Stomach (tissue), 9 donors: ENCODE data around the gene USP24. TPM values are rescaled to one million over a fixed set of nuclear protein-coding genes. Genes with fewer than 3 reads are reported as not detected.
A peak's percentile ranks its signal among the peaks of the same experiment; 100 is the strongest.

Experiments used
- DNase-seq, 2 donors: peaks; one replicate each; pipeline versions ENCODE4 v3.0.0 to v3.0.0-alpha.2; 2013 to 2019
- H3K27ac ChIP-seq, 5 donors: fragments of 200-600 bp in 4 of 5; sonication (generic) in 4 of 5; one replicate each; pipeline ENCODE4 v1.5.1; 2013 to 2019; ENCODE audit warnings: mild to moderate bottlenecking in 1 of 5, moderate library complexity in 1 of 5
- H3K27me3 ChIP-seq, 3 donors: fragments of 200-600 bp; sonication (generic); one replicate each; pipeline ENCODE4 v1.5.1; 2017 to 2019; ENCODE audit warnings: mixed run types in 1 of 3
- H3K36me3 ChIP-seq, 4 donors: fragments of 200-600 bp; sonication (generic); 1 replicate in 3 of 4; 2 replicates in 1 of 4; pipeline ENCODE4 v1.5.1; 2016 to 2019
- H3K4me1 ChIP-seq, 4 donors: fragments of 200-600 bp; sonication (generic); one replicate each; pipeline ENCODE4 v1.5.1; 2016 to 2019
- H3K4me3 ChIP-seq, 4 donors: fragments of 200-600 bp; sonication (generic) in 3 of 4; one replicate each; pipeline ENCODE4 v1.5.1; 2016 to 2019; ENCODE audit warnings: mild to moderate bottlenecking in 1 of 4
- H3K9me3 ChIP-seq, 4 donors: fragments of 200-600 bp; sonication (generic); one replicate each; pipeline ENCODE4 v1.5.1; 2016 to 2019
- CTCF ChIP-seq, 7 experiments: fragments of 450-650 bp in 4 of 7; fragments of 200-600 bp in 3 of 7; sonication (generic) in 3 of 7; IDR thresholded peaks; one replicate each; pipeline ENCODE4 v1.5.1; 2016 to 2019; ENCODE audit warnings: antibody characterized with exemption in 7 of 7, control low read depth in 2 of 7, mild to moderate bottlenecking in 1 of 7
- EP300 ChIP-seq: sonication (generic); formaldehyde crosslinking; IDR thresholded peaks from one replicate; pipeline ENCODE4 v1.6.1; 2017; ENCODE audit warnings: antibody characterized with exemption
- POLR2A ChIP-seq, 4 donors: fragments of 450-650 bp; IDR thresholded peaks; one replicate each; pipeline ENCODE4 v1.6.1; 2016; ENCODE audit warnings: antibody characterized with exemption in 4 of 4, control low read depth in 2 of 4, mild to moderate bottlenecking in 1 of 4, moderate library complexity in 1 of 4
- POLR2AphosphoS5 ChIP-seq, 3 donors: sonication (generic); formaldehyde crosslinking; IDR thresholded peaks; one replicate each; pipeline ENCODE4 v1.6.1; 2016; ENCODE audit warnings: antibody characterized with exemption in 3 of 3
- WGBS, 5 donors: extraction: QIAGEN DNeasy Blood & Tissue Kit in 3 of 5; methylation state at CpG; one replicate each; pipeline versions ENCODE4 v1.1.5 to v1.1.7; 2013 to 2018; 5-methylcytosine and 5-hydroxymethylcytosine counted together
- intact Hi-C: fragments of 100-400 bp; cut with DNase I; formaldehyde crosslinking; loops from one replicate; pipeline ENCODE4 v1.15.1; 2023; ENCODE audit warnings: low total_unique reads
- polyA plus RNA-seq, 3 donors: library from polyadenylated mRNA; stranded (reverse); fragments of 200-250 nt; gene quantifications; one replicate each; pipeline ENCODE4 v1.2.3, GENCODE V29; 2013
- total RNA-seq, 5 donors: library from RNA; depleted of rRNA; stranded (reverse); fragments of >200 nt; gene quantifications; one replicate each; pipeline versions ENCODE4 v1.1.0 to v1.2.3, GENCODE V29; 2014 to 2016
- donor health status: healthy with polysubstance abuse.
- donor health status: Bipolar disorder and iron deficiency.
- donor health status: healthy.

USP24 gene
- total and polyA plus RNA-seq, 8 donors, result 5.5 to 114 (median 17.0) TPM

- Histone ChIP-seq H3K4me1 (no peaks in the 10 kb centered on the region), H3K9me3 (no peaks in the 10 kb centered on the region), H3K27me3 (no peaks in the 10 kb centered on the region), H3K27ac (no peak overlapping the region), H3K36me3 (peaks cover 59 to 100% (median 100%) of the 10 kb centered on the region in 4 donors), H3K4me3 (no peak overlapping the region)
- peak in 1 of 2 donors; percentile 66 for DNase-seq
- intact Hi-C loops, result no loop called here
- WGBS, 5 donors, result 39 to 50% (median 46%) methylated on average over 8 of the region's 8 CpGs
- TF ChIP-seq POLR2A (IDR thresholded peaks at IDR 0.05), result no peak
- no peak for TF ChIP-seq EP300
- no peak for TF ChIP-seq CTCF (IDR thresholded peaks at IDR 0.05)
- TF ChIP-seq POLR2AphosphoS5 (IDR thresholded peaks at IDR 0.05), result no peak
These were observed 143.7 kb downstream of the USP24 start for GRCh38 chr1:55071477-55071876.

GRCh38 chr1:55070293-55071164 lies 144.6 kb downstream of the USP24 start:
- WGBS, 5 donors, result 77 to 84% (median 81%) methylated on average over 17 of the region's 17 CpGs
- Histone ChIP-seq H3K27me3 (no peaks in the 10 kb centered on the region), H3K4me3 (no peak overlapping the region), H3K36me3 (peaks cover 55 to 100% (median 99%) of the 10 kb centered on the region in 4 donors), H3K4me1 (peaks cover 0 to 3% (median 1%) of the 10 kb centered on the region in 4 donors), H3K27ac (no peak overlapping the region), H3K9me3 (no peaks in the 10 kb centered on the region)
- intact Hi-C loops, result no loop called here
- DNase-seq, result peak in 1 of 2 donors; percentile 64
- TF ChIP-seq EP300 (no peak), POLR2AphosphoS5 (IDR thresholded peaks at IDR 0.05) (no peak), CTCF (IDR thresholded peaks at IDR 0.05) (no peak), POLR2A (IDR thresholded peaks at IDR 0.05) (no peak)

- Histone ChIP-seq H3K27me3 (no peaks in the 10 kb centered on the region), H3K4me3 (no peak overlapping the region), H3K27ac (no peak overlapping the region), H3K36me3 (peaks cover 54 to 88% (median 86%) of the 10 kb centered on the region in 4 donors), H3K9me3 (no peaks in the 10 kb centered on the region), H3K4me1 (peaks cover 0 to 15% (median 7%) of the 10 kb centered on the region in 4 donors)
- no peak for DNase-seq
- TF ChIP-seq POLR2A (IDR thresholded peaks at IDR 0.05) (no peak), CTCF (IDR thresholded peaks at IDR 0.05) (no peak), POLR2AphosphoS5 (IDR thresholded peaks at IDR 0.05) (no peak)
- WGBS, 5 donors, result 84 to 91% (median 87%) methylated on average over 7 of the region's 7 CpGs
- intact Hi-C loops, result no loop called here
These were observed 145.9 kb downstream of the USP24 start for GRCh38 chr1:55069280-55069679.

GRCh38 chr1:55068638-55069037 lies 146.5 kb downstream of the USP24 start:
- intact Hi-C loops, result no loop called here

More at GRCh38 chr1:55068638-55069037, 146.5 kb downstream of the USP24 start:
- WGBS, 5 donors, result 92 to 97% (median 95%) methylated on average over 9 of the region's 9 CpGs
- TF ChIP-seq POLR2AphosphoS5 (IDR thresholded peaks at IDR 0.05) (no peak), CTCF (IDR thresholded peaks at IDR 0.05) (no peak), POLR2A (IDR thresholded peaks at IDR 0.05) (no peak), EP300 (no peak)
- Histone ChIP-seq H3K36me3 (peaks cover 49 to 81% (median 80%) of the 10 kb centered on the region in 4 donors), H3K4me3 (no peak overlapping the region), H3K9me3 (no peaks in the 10 kb centered on the region), H3K27me3 (no peaks in the 10 kb centered on the region), H3K4me1 (peaks cover 0 to 22% (median 9%) of the 10 kb centered on the region in 4 donors), H3K27ac (no peak overlapping the region)
- no peak for DNase-seq
